Testis (tissue), 3 donors: ENCODE results near the gene AMDHD2. TPM values are rescaled to one million over a fixed set of nuclear protein-coding genes. Genes with fewer than 3 reads are reported as not detected.

ENCODE experiments used
- DNase-seq: peaks from one replicate; pipeline ENCODE4 v3.0.0-alpha.2; 2019
- H3K27ac ChIP-seq, 2 donors: fragments of 200-600 bp; sonication (generic); one replicate each; pipeline ENCODE4 v1.5.1; 2019
- H3K27me3 ChIP-seq: fragments of 200-600 bp; sonication (generic); one replicate; pipeline ENCODE4 v1.5.1; 2019
- H3K36me3 ChIP-seq: fragments of 200-600 bp; sonication (generic); one replicate; pipeline ENCODE4 v1.5.1; 2017; ENCODE audit warnings: low read depth; ENCODE audit errors: missing control alignments
- H3K4me1 ChIP-seq: fragments of 200-600 bp; sonication (generic); one replicate; pipeline ENCODE4 v1.5.1; 2019
- H3K4me3 ChIP-seq, 2 donors: fragments of 200-600 bp; sonication (generic); one replicate each; pipeline ENCODE4 v1.5.1; 2017 to 2019
- H3K9me3 ChIP-seq: fragments of 200-600 bp; sonication (generic); one replicate; pipeline ENCODE4 v1.5.1; 2017
- POLR2A ChIP-seq: fragments of 450-650 bp; IDR thresholded peaks from one replicate; pipeline ENCODE4 v1.6.1; 2017; ENCODE audit warnings: antibody characterized with exemption, mild to moderate bottlenecking, moderate library complexity
- WGBS, 2 donors: methylation state at CpG; one replicate each; pipeline ENCODE4 v1.1.5; 2018; 5-methylcytosine and 5-hydroxymethylcytosine counted together
- intact Hi-C: fragments of 100-400 bp; cut with DNase I; formaldehyde crosslinking; loops from one replicate; pipeline ENCODE4 v1.15.1; 2023; ENCODE audit warnings: low total_unique reads
- polyA plus RNA-seq: library from polyadenylated mRNA; stranded (reverse); fragments of 350-450 nt; fragmentation: Illumina TruSeq; extraction: RNeasy Lipid Tissue Mini Kit (QIAGEN cat#74804); gene quantifications from one replicate; pipeline ENCODE4 v1.2.3, GENCODE V29; 2014; ENCODE audit warnings: low read depth, low replicate concordance; ENCODE audit not compliant: insufficient read depth
- total RNA-seq, 2 donors: library from RNA; depleted of rRNA; stranded (reverse); fragments of >200 nt; gene quantifications; one replicate each; pipeline ENCODE4 v1.2.3, GENCODE V29; 2016
- TF ChIP-seq, protein P1 (sequence below), 3 experiments: fragments of 450-650 bp in 2 of 3; fragments of 200-600 bp in 1 of 3; sonication (generic) in 1 of 3; IDR thresholded peaks; one replicate each; pipeline ENCODE4 v1.5.1; 2016 to 2019; ENCODE audit warnings: antibody characterized with exemption in 3 of 3, mild to moderate bottlenecking in 2 of 3, moderate library complexity in 1 of 3

AMDHD2 gene
- total and polyA plus RNA-seq, 3 donors from 2014 or later, result 58.6 to 78.8 (median 72.8) TPM

DNA sequence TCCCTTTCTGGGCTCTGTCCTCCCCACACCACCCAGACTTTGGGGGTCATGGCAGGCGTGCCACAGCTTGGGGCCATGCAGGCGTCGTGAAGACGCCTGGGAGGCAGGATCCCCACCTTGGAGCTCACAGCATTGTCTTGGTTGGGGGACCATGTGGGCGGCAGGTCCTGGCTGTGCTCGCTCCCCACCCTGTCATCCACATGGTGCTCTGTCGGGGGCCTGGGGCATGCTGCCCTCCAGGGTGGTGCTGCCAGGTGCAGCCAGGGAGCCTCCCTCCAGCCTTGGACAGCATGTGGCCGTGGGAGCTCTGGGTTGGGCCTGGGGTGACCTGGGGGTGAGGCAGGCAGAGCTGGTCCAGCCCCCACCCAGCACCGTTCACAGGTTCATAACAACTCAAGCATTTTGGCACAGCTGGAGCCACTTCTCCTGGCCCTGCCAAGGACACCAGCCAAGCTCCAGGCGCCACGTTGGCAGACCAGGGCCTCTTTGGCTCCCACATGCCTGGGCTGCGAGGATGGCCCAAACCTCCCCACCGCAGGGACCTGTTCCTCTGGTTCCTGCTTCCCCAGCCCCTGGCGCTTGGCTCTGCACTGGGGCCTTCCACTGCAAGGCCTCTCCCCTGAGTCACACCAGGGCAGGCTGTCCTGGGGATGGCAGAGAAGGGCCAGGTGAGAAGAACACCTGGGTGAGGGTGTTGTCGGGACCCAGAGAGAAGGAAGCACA lies 21.5 kb upstream of the AMDHD2 start:
- Histone ChIP-seq H3K9me3 (no peaks in the 10 kb centered on the region), H3K36me3 (no peaks in the 10 kb centered on the region), H3K27me3 (no peaks in the 10 kb centered on the region), H3K27ac (no peak overlapping the region), H3K4me1 (peaks cover 30% of the 10 kb centered on the region), H3K4me3 (no peak overlapping the region)
- no peak for DNase-seq
- WGBS, 2 donors, result 77% methylated on average over 15 of the region's 15 CpGs; no CpG with 5 or more reads in 1 of the 2 donors
- intact Hi-C loops, result no loop called here
- TF ChIP-seq, protein P1, sequence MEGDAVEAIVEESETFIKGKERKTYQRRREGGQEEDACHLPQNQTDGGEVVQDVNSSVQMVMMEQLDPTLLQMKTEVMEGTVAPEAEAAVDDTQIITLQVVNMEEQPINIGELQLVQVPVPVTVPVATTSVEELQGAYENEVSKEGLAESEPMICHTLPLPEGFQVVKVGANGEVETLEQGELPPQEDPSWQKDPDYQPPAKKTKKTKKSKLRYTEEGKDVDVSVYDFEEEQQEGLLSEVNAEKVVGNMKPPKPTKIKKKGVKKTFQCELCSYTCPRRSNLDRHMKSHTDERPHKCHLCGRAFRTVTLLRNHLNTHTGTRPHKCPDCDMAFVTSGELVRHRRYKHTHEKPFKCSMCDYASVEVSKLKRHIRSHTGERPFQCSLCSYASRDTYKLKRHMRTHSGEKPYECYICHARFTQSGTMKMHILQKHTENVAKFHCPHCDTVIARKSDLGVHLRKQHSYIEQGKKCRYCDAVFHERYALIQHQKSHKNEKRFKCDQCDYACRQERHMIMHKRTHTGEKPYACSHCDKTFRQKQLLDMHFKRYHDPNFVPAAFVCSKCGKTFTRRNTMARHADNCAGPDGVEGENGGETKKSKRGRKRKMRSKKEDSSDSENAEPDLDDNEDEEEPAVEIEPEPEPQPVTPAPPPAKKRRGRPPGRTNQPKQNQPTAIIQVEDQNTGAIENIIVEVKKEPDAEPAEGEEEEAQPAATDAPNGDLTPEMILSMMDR (IDR thresholded peaks at IDR 0.05), result no peak
- no peak for TF ChIP-seq POLR2A

DNA sequence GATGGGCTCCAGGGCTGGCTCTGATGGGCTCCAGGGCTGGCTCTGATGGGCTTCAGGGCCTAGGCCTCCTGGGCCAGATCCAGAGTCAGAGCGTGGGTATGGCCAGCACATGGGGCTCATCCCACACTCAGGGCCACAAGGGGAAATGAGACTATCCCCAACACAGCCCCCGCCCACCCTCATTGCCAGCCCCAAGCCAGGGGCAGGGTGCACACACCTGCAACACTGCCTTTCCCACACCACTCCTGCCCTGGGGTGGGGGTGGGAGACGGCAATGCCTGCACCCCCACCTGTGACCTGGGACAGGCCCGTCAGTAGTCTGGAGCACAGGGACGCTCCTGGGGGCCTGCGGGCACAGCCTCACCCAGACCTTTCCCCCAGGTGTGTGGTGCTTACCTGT lies 20.7 kb upstream of the AMDHD2 start:
- H3K4me1 ChIP-seq, result peaks cover 30% of the 10 kb centered on the region
- H3K36me3 ChIP-seq, result no peaks in the 10 kb centered on the region
- H3K4me3 ChIP-seq, result no peak overlapping the region
- no peaks in the 10 kb centered on the region for H3K9me3 ChIP-seq
- DNase-seq, result no peak
- H3K27ac ChIP-seq, result no peak overlapping the region
- no peak for TF ChIP-seq POLR2A
- TF ChIP-seq, protein P1 (IDR thresholded peaks at IDR 0.05), result no peak
- WGBS, 2 donors, result 80 to 88% methylated on average over 1 to 6 of the region's 6 CpGs
- intact Hi-C loops, result no loop called here
- H3K27me3 ChIP-seq, result no peaks in the 10 kb centered on the region

DNA sequence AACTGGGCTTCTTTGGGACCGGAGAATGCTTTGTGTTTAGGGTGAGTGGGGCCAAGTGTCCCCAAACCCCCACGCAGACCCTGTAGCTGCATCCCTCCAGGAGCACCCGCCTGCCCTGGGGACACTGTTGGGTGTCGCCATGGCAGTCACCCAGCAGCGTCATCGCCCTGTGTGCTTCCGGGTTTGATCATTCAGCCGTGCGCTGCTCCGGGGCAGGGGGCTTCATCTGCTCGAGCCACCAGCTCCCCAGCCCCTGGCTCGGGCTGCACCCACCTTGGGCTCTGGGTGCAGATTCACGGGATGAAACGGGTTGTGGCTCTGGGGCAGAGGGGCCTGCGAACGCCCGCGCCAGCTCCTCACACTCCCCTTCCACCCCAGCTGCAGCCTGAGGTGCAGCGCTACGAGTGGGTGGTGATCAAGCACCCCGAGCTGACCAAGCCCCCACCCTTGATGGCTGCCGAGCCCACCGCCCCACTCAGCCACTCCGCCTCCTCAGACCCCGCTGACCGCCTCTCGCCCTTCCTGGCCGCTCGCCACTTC lies 20.2 kb upstream of the AMDHD2 start:
- no peaks in the 10 kb centered on the region for H3K27me3 ChIP-seq
- no peak overlapping the region for H3K27ac ChIP-seq
- no peak for DNase-seq
- no peaks in the 10 kb centered on the region for H3K9me3 ChIP-seq
- peaks cover 30% of the 10 kb centered on the region for H3K4me1 ChIP-seq
- intact Hi-C loops, result no loop called here
- no peaks in the 10 kb centered on the region for H3K36me3 ChIP-seq
- H3K4me3 ChIP-seq, result no peak overlapping the region
- TF ChIP-seq, protein P1 (IDR thresholded peaks at IDR 0.05), result no peak
- no peak for TF ChIP-seq POLR2A
- 93% methylated on average over 15 to 29 of the region's 29 CpGs for WGBS, 2 donors

DNA sequence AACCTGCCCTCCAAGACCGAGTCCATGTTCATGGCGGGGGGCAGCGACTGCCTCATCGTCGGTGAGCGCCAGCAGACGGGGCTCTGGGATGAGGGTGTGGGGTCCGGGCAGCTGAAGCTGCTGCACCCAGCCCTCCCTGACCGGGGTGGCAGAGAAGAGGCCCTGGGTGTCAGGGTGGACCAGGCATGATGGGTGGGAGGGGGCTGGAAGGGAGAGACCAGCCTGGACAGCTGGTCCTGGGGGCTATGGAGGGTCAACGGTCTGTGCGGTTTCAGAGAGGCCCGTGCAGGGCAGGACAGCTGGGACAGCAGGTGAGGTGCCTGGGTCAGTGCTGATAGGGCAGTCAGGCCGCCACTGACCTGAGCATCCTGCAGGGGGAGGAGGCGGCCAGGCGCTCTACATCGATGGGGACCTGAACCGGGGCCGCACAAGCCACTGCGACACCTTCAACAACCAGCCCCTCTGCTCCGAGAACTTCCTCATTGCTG lies 19.7 kb upstream of the AMDHD2 start:
- H3K9me3 ChIP-seq, result no peaks in the 10 kb centered on the region
- H3K27ac ChIP-seq, result no peak overlapping the region
- peaks cover 30% of the 10 kb centered on the region for H3K4me1 ChIP-seq
- H3K36me3 ChIP-seq, result no peaks in the 10 kb centered on the region
- no peak overlapping the region for H3K4me3 ChIP-seq
- intact Hi-C loops, result no loop called here
- no peak for DNase-seq
- 80 to 88% methylated on average over 12 to 20 of the region's 20 CpGs for WGBS, 2 donors
- no peaks in the 10 kb centered on the region for H3K27me3 ChIP-seq
- TF ChIP-seq POLR2A, result no peak
- TF ChIP-seq, protein P1 (IDR thresholded peaks at IDR 0.05), result no peak
